Measurements from ENCODE around the gene ACOT7.

DNA sequence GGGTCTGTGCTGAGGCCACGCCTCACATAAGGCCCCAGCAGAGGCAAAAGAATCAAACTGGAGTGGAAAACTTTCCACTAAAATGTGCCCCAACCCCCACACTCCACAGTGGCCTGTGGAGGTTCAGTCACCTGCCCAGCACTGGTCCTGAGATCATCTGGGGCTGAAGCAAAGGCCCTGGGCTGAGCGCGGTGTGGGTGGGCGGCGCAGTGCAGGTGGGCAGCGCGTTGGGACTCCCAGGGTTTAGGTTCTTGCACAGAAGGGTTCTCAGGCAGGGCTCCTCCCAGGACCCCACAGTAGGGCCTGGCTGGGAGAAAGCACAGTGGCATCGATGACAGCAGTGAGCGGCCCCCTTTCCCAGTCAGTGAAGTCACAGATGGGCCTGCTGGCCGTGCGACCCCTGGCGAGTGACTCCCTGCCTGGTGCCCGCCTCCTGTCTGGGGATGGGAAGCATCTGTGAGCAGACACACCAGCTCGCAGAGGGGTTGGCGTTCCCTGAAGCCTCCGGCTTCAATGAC, 118.9 kb downstream of the ACOT7 start:
- TF ChIP-seq, protein P1, sequence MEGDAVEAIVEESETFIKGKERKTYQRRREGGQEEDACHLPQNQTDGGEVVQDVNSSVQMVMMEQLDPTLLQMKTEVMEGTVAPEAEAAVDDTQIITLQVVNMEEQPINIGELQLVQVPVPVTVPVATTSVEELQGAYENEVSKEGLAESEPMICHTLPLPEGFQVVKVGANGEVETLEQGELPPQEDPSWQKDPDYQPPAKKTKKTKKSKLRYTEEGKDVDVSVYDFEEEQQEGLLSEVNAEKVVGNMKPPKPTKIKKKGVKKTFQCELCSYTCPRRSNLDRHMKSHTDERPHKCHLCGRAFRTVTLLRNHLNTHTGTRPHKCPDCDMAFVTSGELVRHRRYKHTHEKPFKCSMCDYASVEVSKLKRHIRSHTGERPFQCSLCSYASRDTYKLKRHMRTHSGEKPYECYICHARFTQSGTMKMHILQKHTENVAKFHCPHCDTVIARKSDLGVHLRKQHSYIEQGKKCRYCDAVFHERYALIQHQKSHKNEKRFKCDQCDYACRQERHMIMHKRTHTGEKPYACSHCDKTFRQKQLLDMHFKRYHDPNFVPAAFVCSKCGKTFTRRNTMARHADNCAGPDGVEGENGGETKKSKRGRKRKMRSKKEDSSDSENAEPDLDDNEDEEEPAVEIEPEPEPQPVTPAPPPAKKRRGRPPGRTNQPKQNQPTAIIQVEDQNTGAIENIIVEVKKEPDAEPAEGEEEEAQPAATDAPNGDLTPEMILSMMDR (IDR thresholded peaks at IDR 0.05 in 8 of 11, conservative IDR thresholded peaks at IDR 0.05 in 3 of 11): no peak
- TF ChIP-seq POLR2A (IDR thresholded peaks at IDR 0.05): no peak
